Measurements from ENCODE around the gene KCNK1.

Gene KCNK1

GRCh38 chr1:233655301-233655740 is 41.4 kb downstream of the KCNK1 start:
- Histone ChIP-seq H3K79me2 (no peaks in the 10 kb centered on the region), H3K4me1 (no peaks in the 10 kb centered on the region), H3K9me3 (ENCODE audit: control insufficient read depth, low read length) (no peaks in the 10 kb centered on the region), H2AFZ (no peak overlapping the region), H3K27me3 (ENCODE audit: control insufficient read depth, insufficient read depth, low read length) (no peaks in the 10 kb centered on the region), H3K4me3 (ENCODE audit: low read depth, low read length) (no peak overlapping the region), H3K36me3 (ENCODE audit: control insufficient read depth, insufficient read depth, low read length) (no peaks in the 10 kb centered on the region), H3K4me2 (ENCODE audit: low read length) (no peak overlapping the region), H3K9ac (no peak overlapping the region), H3K27ac (no peak overlapping the region)
- no peak for TF ChIP-seq CTCF (IDR thresholded peaks at IDR 0.05)

GRCh38 chr1:233656032-233656635 is 42.2 kb downstream of the KCNK1 start:
- Histone ChIP-seq H2AFZ (no peak overlapping the region), H3K4me2 (ENCODE audit: low read length) (no peak overlapping the region), H3K9me3 (ENCODE audit: control insufficient read depth, low read length) (no peaks in the 10 kb centered on the region), H3K79me2 (no peaks in the 10 kb centered on the region), H3K4me1 (no peaks in the 10 kb centered on the region), H3K9ac (no peak overlapping the region), H3K4me3 (ENCODE audit: low read depth, low read length) (no peak overlapping the region), H3K36me3 (ENCODE audit: control insufficient read depth, insufficient read depth, low read length) (no peaks in the 10 kb centered on the region), H3K27ac (no peak overlapping the region), H3K27me3 (ENCODE audit: control insufficient read depth, insufficient read depth, low read length) (no peaks in the 10 kb centered on the region)
- TF ChIP-seq CTCF (IDR thresholded peaks at IDR 0.05), result no peak

GRCh38 chr1:233656687-233657086 is 42.8 kb downstream of the KCNK1 start:
- no peaks in the 10 kb centered on the region for H3K36me3 ChIP-seq (ENCODE audit: control insufficient read depth, insufficient read depth, low read length)
- no peak overlapping the region for H3K4me2 ChIP-seq (ENCODE audit: low read length)
- no peak for TF ChIP-seq CTCF (IDR thresholded peaks at IDR 0.05)
- H2AFZ ChIP-seq, result no peak overlapping the region
- H3K27me3 ChIP-seq (ENCODE audit: control insufficient read depth, insufficient read depth, low read length), result no peaks in the 10 kb centered on the region
- H3K9me3 ChIP-seq (ENCODE audit: control insufficient read depth, low read length), result no peaks in the 10 kb centered on the region
- H3K4me1 ChIP-seq, result no peaks in the 10 kb centered on the region
- H3K9ac ChIP-seq, result no peak overlapping the region
- no peak overlapping the region for H3K4me3 ChIP-seq (ENCODE audit: low read depth, low read length)
- H3K27ac ChIP-seq, result no peak overlapping the region
- no peaks in the 10 kb centered on the region for H3K79me2 ChIP-seq

GRCh38 chr1:233657466-233657865 is 43.6 kb downstream of the KCNK1 start:
- Histone ChIP-seq H3K9ac (no peak overlapping the region), H2AFZ (no peak overlapping the region), H3K4me2 (ENCODE audit: low read length) (no peak overlapping the region), H3K36me3 (ENCODE audit: control insufficient read depth, insufficient read depth, low read length) (no peaks in the 10 kb centered on the region), H3K79me2 (no peaks in the 10 kb centered on the region), H3K4me1 (no peaks in the 10 kb centered on the region), H3K9me3 (ENCODE audit: control insufficient read depth, low read length) (no peaks in the 10 kb centered on the region), H3K27ac (no peak overlapping the region), H3K4me3 (ENCODE audit: low read depth, low read length) (no peak overlapping the region), H3K27me3 (ENCODE audit: control insufficient read depth, insufficient read depth, low read length) (no peaks in the 10 kb centered on the region)
- no peak for TF ChIP-seq CTCF (IDR thresholded peaks at IDR 0.05)

GRCh38 chr1:233659495-233659894 is 45.6 kb downstream of the KCNK1 start:
- Histone ChIP-seq H3K27me3 (ENCODE audit: control insufficient read depth, insufficient read depth, low read length) (no peaks in the 10 kb centered on the region), H3K79me2 (no peaks in the 10 kb centered on the region), H3K36me3 (ENCODE audit: control insufficient read depth, insufficient read depth, low read length) (no peaks in the 10 kb centered on the region), H2AFZ (no peak overlapping the region), H3K4me3 (ENCODE audit: low read depth, low read length) (no peak overlapping the region), H3K9ac (no peak overlapping the region), H3K9me3 (ENCODE audit: control insufficient read depth, low read length) (no peaks in the 10 kb centered on the region), H3K27ac (no peak overlapping the region), H3K4me1 (no peaks in the 10 kb centered on the region), H3K4me2 (ENCODE audit: low read length) (no peak overlapping the region)
- no peak for TF ChIP-seq CTCF (IDR thresholded peaks at IDR 0.05)

All from parathyroid adenoma (tissue), 2 donors.